RWPE2 (cell line): Measurements from ENCODE around the gene AIP.
A peak's percentile ranks its signal among the peaks of the same experiment; 100 is the strongest.

Experiments
- ATAC-seq: fragments of 200-7000 bp; cut with Tn5 transposase; 3 replicates; pipeline ENCODE4 v1.9.1; 2021; ENCODE audit warnings: low read depth
- DNase-seq: peaks from one replicate; pipeline ENCODE4 v3.0.0-alpha.2; 2020; ENCODE audit warnings: low spot score
- H3K27ac ChIP-seq: fragments of 450-650 bp; 2 replicates; pipeline ENCODE4 v1.5.1; 2017; ENCODE audit warnings: mild to moderate bottlenecking; ENCODE audit not compliant: poor library complexity, severe bottlenecking
- H3K27me3 ChIP-seq: fragments of 250-450 bp; sonication (Bioruptor Pico); 2 replicates; pipeline ENCODE4 v1.5.1; 2021; ENCODE audit warnings: mild to moderate bottlenecking, moderate library complexity; ENCODE audit not compliant: insufficient read depth, poor library complexity, severe bottlenecking
- H3K36me3 ChIP-seq: fragments of 250-450 bp; sonication (Bioruptor Pico); 2 replicates; pipeline ENCODE4 v1.5.1; 2020; ENCODE audit warnings: low read depth, mild to moderate bottlenecking, moderate library complexity
- H3K4me1 ChIP-seq: fragments of 250-450 bp; sonication (Bioruptor Pico); 2 replicates; pipeline ENCODE4 v1.5.1; 2021; ENCODE audit warnings: mild to moderate bottlenecking, moderate library complexity; ENCODE audit not compliant: insufficient read depth, poor library complexity, severe bottlenecking
- H3K4me3 ChIP-seq: fragments of 250-450 bp; sonication (Bioruptor Pico); 2 replicates; pipeline ENCODE4 v1.5.1; 2021; ENCODE audit warnings: mild to moderate bottlenecking, moderate library complexity; ENCODE audit not compliant: severe bottlenecking
- H3K9me3 ChIP-seq: fragments of 250-450 bp; sonication (Bioruptor Pico); 2 replicates; pipeline ENCODE4 v1.5.1; 2021; ENCODE audit warnings: mild to moderate bottlenecking, moderate library complexity; ENCODE audit not compliant: severe bottlenecking
- CTCF ChIP-seq: fragments of 450-650 bp; IDR thresholded peaks from one replicate; pipeline ENCODE4 v1.5.1; 2017; ENCODE audit warnings: mild to moderate bottlenecking, moderate library complexity; ENCODE audit not compliant: poor library complexity, severe bottlenecking

The AIP gene

GRCh38 chr11:67522338-67522737 lies 39.5 kb downstream of the AIP start:
- Histone ChIP-seq H3K36me3 (no peaks in the 10 kb centered on the region), H3K4me3 (no peak overlapping the region), H3K27me3 (no peaks in the 10 kb centered on the region), H3K9me3 (no peaks in the 10 kb centered on the region), H3K4me1 (no peaks in the 10 kb centered on the region), H3K27ac (no peak overlapping the region)
- no peak for DNase-seq
- no peak for TF ChIP-seq CTCF
- ATAC-seq: no peak

- TF ChIP-seq CTCF: no peak
Measured at GRCh38 chr11:67522844-67523555, 40.2 kb downstream of the AIP start, which contains the start of gene CABP2. Gene CABP2, minus strand, starts transcription at chr11:67523446. Its CDS starts 120 bp downstream, at chr11:67523326.

GRCh38 chr11:67523556-67524479 lies 41.0 kb downstream of the AIP start:
- DNase-seq (no peak), ATAC-seq (peak; percentile 33; the same call in 2 of the 3 replicates)
- no peaks in the 10 kb centered on the region for H3K4me1 ChIP-seq
- TF ChIP-seq CTCF: no peak
- no peak overlapping the region for H3K27ac ChIP-seq
- H3K9me3 ChIP-seq: no peaks in the 10 kb centered on the region
- H3K4me3 ChIP-seq: no peak overlapping the region
- H3K36me3 ChIP-seq: no peaks in the 10 kb centered on the region
- H3K27me3 ChIP-seq: no peaks in the 10 kb centered on the region

More at GRCh38 chr11:67522844-67523555, 40.2 kb downstream of the AIP start, which contains the start of gene CABP2:
- no peaks in the 10 kb centered on the region for H3K4me1 ChIP-seq
- ATAC-seq (no peak), DNase-seq (no peak)
- H3K27ac ChIP-seq: no peak within 1 kb of the TSS
- no peak within 1 kb of the TSS for H3K4me3 ChIP-seq
- H3K9me3 ChIP-seq: no peaks in the 10 kb centered on the region
- no peaks in the 10 kb centered on the region for H3K27me3 ChIP-seq
- no peaks in the 10 kb centered on the region for H3K36me3 ChIP-seq

- H3K36me3 ChIP-seq: no peaks in the 10 kb centered on the region
- no peak overlapping the region for H3K27ac ChIP-seq
- DNase-seq (no peak), ATAC-seq (no peak)
- H3K27me3 ChIP-seq: no peaks in the 10 kb centered on the region
- H3K4me1 ChIP-seq: no peaks in the 10 kb centered on the region
- no peaks in the 10 kb centered on the region for H3K9me3 ChIP-seq
- TF ChIP-seq CTCF: no peak
- no peak overlapping the region for H3K4me3 ChIP-seq
Measured at GRCh38 chr11:67524480-67524808, 41.6 kb downstream of the AIP start.
